WTC11 (cell line): ENCODE data around the gene BCL11B.

Source experiments
- CREB1 ChIP-seq: sonication (generic); formaldehyde crosslinking; IDR thresholded peaks from 2 replicates; pipeline ENCODE4 v1.8.0; 2023; ENCODE audit warnings: mild to moderate bottlenecking, missing genetic modification reagents
- CTCF ChIP-seq: fragments of 200-600 bp; IDR thresholded peaks from 2 replicates; pipeline ENCODE4 v1.8.0; 2022; ENCODE audit warnings: antibody characterized with exemption
- ELF4 ChIP-seq: sonication (generic); formaldehyde crosslinking; IDR thresholded peaks from 2 replicates; pipeline ENCODE4 v1.8.1; 2022; ENCODE audit warnings: low read depth, mild to moderate bottlenecking, moderate library complexity, missing genetic modification reagents
- ESRRA ChIP-seq: sonication (generic); formaldehyde crosslinking; IDR thresholded peaks from 2 replicates; pipeline ENCODE4 v1.8.1; 2022; ENCODE audit warnings: mild to moderate bottlenecking, missing genetic modification reagents, borderline replicate concordance
- HMGXB4 ChIP-seq: sonication (generic); formaldehyde crosslinking; IDR thresholded peaks from 2 replicates; pipeline ENCODE4 v1.8.1; 2023; ENCODE audit warnings: mild to moderate bottlenecking, moderate library complexity, missing genetic modification reagents
- IRF2 ChIP-seq: sonication (generic); formaldehyde crosslinking; IDR thresholded peaks from 2 replicates; pipeline ENCODE4 v1.8.0; 2022; ENCODE audit warnings: low read depth, missing genetic modification reagents, borderline replicate concordance
- MAX ChIP-seq: sonication (generic); formaldehyde crosslinking; IDR thresholded peaks from 2 replicates; pipeline ENCODE4 v1.8.0; 2022; ENCODE audit warnings: mild to moderate bottlenecking, missing genetic modification reagents
- MLX ChIP-seq: sonication (generic); formaldehyde crosslinking; IDR thresholded peaks from 2 replicates; pipeline ENCODE4 v1.8.1; 2023; ENCODE audit warnings: mild to moderate bottlenecking, missing genetic modification reagents, moderate library complexity
- SMAD3 ChIP-seq: sonication (generic); formaldehyde crosslinking; IDR thresholded peaks from 2 replicates; pipeline ENCODE4 v1.8.0; 2022; ENCODE audit warnings: missing genetic modification reagents, mild to moderate bottlenecking, borderline replicate concordance
- USF1 ChIP-seq: sonication (generic); formaldehyde crosslinking; IDR thresholded peaks from 2 replicates; pipeline ENCODE4 v1.8.0; 2022; ENCODE audit warnings: mild to moderate bottlenecking, missing genetic modification reagents
- ZBTB43 ChIP-seq: sonication (generic); formaldehyde crosslinking; IDR thresholded peaks from 2 replicates; pipeline ENCODE4 v1.8.1; 2023; ENCODE audit warnings: mild to moderate bottlenecking, missing genetic modification reagents
- ZNF138 ChIP-seq: sonication (generic); formaldehyde crosslinking; conservative IDR thresholded peaks from 2 replicates; pipeline ENCODE4 v1.8.1; 2022; ENCODE audit warnings: mild to moderate bottlenecking, moderate library complexity, missing genetic modification reagents
- ZNF232 ChIP-seq: sonication (generic); formaldehyde crosslinking; IDR thresholded peaks from 2 replicates; pipeline ENCODE4 v1.8.0; 2022; ENCODE audit warnings: mild to moderate bottlenecking, missing genetic modification reagents

- TF ChIP-seq CTCF, result no peak
- TF ChIP-seq ZNF232, result no peak
- no peak for TF ChIP-seq MAX
- no peak for TF ChIP-seq ZBTB43 (CRISPR knock-in tag)
- no peak for TF ChIP-seq SMAD3 (CRISPR knock-in tag)
- TF ChIP-seq USF1 (CRISPR knock-in tag), result no peak
- TF ChIP-seq IRF2, result no peak
- no peak for TF ChIP-seq ESRRA (CRISPR knock-in tag)
- no peak for TF ChIP-seq ZNF138 (CRISPR knock-in tag)
- no peak for TF ChIP-seq ELF4 (CRISPR knock-in tag)
- TF ChIP-seq HMGXB4 (CRISPR knock-in tag), result no peak
- TF ChIP-seq MLX, result no peak
- TF ChIP-seq CREB1, result no peak
Observed at GRCh38 chr14:99209409-99209808, 62.6 kb downstream of the BCL11B start.
